GM18520 (cell line): ENCODE measurements around the gene RSPH9.
"Not testable (repeated sequence)": the region's sequence is repeated elsewhere in the genome, so short reads cannot be mapped to it uniquely, and the experiment has no call there.

Experiments used
- ATAC-seq: cut with Tn5 transposase; IDR thresholded peaks from one replicate; pipeline ENCODE4 v1.9.1; 2021; ENCODE audit not compliant: unreplicated experiment

The RSPH9 gene

DNA sequence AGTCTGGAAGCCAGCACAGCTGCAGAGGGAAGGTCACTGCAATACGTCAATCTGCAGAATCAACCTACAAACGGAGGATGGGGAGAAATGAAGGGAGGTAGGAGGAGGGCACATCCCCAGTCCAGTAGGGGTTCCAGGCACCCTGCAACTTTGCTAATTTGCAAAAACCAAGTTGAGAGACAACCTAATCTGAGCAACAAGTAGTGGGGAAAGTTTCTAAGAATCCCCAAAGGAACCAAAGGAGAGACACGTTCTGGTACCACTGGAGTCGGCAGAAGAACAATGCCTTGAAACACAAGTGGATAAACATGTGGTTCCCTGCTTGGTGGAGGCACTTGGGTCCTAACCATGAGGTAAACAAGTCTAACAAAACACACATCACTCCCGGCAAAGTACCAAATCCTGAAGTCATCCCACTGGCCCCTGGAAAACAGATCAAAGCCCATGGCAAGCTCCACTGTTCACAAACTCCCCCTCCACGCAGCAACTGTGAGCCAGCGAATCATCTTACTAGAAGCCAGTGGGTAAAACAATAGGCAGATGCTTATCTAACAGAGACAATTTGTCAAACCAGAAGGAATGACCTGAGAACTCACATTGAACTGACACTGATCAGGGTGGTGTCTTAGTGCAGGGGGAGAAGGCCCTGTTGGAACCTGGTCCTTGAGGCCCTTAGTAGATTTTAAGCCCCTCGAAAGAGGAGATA is 38.0 kb downstream of the RSPH9 start:
- no peak for ATAC-seq

DNA sequence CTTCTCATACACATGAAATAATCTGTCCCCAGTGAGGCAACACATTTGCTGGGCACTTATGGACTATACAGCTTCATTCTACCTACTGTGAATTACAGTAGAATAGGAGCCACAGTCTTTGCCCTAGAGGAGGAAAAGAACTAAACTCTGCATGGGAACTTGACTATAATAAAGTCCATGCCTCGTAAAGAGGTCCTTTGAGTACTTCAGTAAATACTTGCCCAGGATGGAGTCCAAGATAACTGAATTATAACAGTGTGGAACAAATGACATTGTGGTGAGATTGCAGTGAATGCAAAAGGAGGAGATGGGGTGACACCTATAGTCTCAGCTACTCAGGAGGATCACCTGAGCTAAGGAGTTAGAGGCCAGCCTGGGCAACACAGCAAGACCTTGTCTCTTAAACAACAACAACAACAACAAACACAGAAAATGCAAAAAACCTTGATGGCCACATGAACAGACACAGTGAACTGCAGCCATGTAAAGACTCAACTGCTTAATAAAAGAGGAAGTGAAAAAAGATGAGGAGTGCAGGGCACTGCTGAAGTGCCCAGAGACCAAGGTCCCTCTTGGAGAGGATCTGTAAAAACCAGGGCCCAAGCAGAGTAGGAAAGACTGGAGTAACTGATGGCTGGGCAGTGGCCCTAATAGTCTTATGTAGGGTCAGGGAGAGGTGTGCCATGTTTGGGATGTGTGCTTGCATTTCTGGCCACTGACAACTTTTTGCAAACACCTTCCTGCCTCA is 39.0 kb downstream of the RSPH9 start:
- ATAC-seq = peak; percentile 38

DNA sequence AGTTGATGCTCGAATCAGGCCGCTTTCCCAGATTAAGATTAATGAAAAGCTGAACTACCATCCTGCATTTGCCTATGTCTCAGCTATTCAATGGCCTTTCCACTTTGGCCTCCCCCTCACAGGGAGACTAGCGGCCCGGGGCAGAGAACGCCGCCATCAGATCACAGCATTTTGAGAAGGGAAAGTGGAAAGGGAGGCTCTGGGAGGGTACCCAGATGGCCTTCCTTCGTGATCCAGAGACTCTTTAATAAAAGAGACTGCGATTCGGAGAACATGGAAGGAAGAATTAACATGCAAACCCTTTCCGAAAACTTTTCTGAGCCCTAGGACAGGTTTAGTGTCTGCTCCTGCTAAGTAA is 42.2 kb downstream of the RSPH9 start:
- ATAC-seq = no peak

DNA sequence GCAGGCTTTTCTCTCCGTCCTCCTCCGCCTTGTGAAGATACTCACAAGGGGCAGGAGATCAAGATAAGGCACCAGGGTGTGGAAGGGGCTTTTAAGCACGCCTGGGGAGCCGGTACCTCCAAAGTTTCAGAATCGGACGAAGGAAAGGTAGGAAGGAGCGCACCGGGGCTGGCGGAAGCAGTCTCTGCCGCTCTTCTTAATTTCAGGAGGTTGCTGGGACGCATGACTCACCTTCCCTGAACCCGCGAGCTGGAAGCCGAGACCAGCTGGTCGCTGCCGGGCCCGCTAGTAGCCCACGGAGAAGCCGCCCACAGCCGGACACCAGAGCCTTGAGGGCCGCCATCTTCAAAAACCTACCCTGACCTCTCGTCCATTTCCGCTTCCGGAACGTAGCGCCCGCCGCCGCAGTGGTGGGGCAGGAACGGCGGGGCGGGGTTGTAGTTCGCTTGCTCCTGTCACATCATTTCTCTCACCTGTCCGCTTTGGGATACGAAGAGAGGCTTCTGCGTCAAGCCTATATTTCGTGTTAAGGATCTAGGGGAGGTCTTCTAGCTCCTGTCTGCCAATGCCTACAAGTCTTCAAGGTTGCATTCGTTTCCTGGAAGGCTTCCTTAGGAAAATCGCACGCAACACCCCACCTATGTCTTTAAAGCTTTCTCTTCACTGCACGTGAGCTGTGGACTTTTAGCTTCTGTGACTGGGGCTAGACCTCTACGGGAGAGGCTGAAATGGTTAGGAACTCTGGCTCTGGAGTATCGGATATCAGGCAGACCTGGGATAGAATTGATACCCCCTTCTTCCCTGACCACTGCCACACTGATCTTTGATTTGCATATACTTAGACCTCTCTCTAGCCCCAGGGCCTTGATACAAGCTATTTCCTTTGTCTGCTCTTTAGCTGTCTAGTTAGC is 42.9 kb downstream of the RSPH9 start, which contains the start of gene MRPS18A:
MRPS18A (minus strand) TSS at position 355 of the 911 bp plus-strand sequence; CDS start at position 343, 12 bp downstream.
- ATAC-seq = peak; percentile 69

DNA sequence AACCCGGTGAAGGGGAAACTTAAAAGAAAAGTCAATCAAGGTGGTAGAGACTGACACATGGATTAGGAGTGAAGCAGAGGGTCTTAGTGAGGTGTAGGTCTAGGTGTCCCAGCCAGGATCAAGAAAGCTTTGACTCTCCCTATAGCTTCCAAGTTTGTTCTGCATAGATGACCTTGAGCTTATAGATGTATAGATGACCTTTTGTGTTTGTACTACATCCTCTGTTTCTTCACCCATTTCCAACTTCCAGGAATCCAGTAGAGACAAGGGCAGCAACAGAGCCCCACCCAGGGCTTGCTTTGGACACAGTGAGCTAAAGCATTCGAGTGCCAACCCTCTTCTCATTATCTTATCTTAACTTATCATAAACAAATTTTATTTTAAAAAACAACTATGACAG is 44.6 kb downstream of the RSPH9 start:
- no peak for ATAC-seq

DNA sequence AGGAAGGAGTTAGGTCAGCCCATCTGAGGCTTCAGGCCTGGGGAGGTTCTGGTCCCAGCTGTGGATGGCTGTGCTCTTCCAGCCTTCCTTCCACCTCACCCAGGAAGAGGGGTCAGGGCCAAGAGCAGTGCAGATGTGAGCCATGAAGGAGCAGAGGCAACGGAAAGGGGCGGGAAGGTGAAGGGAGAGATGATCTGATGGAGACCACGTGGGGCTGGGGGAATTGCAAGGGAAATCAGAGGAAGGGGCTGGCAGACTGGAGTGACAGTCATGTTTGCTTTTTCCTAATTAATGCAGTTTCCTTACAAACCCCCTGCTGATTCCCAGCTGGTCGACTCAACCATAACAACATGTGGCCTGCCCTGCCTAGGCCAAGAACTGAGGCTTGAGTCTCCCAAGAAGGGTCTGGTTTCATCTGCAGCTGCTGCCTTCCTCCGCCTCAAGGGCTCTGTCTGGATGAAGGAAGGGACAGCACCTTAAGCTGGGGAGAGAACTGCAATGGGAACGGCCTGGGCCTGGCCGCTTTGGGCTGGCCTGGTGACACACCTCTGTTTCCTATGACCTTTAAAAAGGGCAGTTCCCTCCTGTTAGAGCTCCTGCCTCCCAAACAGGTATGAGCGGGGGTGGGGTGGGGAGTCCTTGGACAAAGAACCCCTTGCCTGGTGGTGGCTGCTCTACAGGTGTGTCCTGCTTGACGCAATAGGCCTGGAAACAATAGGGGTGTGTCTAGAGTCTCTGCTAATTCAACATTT is 50.6 kb downstream of the RSPH9 start:
- ATAC-seq = no peak

DNA sequence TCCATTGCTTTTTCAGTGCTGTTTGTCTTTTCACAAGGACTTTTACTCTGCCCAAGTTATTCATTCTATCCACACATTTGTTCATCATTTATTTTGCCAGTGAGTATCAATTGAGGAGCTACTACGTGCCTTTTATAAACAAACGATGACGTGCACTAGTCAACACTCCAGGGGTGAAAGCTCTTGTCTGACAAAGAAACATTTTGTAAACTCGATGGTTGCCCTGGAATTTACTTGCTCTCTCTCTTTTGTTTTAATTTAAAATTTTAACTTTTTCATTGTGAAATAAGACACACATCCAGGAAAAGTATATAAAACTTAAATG is 51.1 kb downstream of the RSPH9 start:
- ATAC-seq = no peak

DNA sequence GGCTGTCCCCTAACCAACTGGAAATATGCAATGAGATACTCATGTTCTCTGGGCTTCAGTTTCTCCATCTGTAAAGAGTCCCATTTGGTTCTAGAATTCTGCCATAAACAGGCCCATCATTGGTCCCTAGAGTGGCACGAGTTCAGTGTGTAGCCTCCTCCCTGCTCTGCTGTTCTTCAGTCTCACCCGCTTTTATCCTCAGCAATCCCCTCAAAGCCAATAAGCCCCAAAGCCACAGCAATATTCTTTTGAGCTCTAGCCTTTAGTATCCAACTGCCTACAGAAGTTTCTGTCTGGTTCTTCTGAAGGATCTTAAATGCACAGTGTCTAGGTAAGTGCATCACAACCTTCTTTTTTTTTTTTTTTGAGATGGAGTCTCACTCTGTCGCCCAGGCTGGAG is 52.6 kb downstream of the RSPH9 start:
- ATAC-seq = no peak

DNA sequence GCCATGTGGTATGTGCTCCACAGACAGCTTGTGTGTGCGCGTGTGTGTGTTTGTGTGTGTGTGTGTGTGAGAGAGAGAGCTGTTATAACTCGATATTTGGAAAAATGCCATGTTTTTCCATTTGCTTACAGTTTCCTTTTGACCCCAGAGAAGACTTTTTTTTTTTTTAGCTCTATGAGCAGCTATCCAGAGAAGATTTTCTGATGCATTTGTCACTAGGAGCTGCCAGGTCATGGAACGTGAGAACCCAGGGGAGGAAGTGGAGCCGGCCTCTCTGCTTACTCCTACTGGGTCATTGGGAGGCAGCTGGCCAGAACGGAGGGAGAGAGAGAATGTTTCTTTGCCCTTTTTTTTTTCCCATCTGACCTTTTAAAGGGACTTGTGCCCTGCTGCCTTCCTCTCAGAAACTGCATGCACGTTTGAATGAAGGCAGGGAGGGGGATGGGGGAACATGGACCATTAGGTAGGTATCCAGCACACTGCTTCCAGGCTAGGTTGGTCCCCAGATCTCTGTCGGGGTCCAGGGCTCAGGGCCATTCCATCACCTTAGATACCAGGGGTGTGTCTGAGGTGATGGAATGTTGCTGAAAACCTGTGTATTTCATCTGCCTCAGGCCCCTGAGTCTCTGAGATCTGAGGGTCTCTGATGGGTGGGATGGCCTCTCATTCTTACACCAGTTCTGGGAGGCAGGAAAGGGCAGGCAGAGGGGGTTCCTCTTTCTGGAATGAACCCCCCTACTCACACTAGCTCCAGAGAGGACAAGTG is 53.9 kb downstream of the RSPH9 start:
- no peak for ATAC-seq

DNA sequence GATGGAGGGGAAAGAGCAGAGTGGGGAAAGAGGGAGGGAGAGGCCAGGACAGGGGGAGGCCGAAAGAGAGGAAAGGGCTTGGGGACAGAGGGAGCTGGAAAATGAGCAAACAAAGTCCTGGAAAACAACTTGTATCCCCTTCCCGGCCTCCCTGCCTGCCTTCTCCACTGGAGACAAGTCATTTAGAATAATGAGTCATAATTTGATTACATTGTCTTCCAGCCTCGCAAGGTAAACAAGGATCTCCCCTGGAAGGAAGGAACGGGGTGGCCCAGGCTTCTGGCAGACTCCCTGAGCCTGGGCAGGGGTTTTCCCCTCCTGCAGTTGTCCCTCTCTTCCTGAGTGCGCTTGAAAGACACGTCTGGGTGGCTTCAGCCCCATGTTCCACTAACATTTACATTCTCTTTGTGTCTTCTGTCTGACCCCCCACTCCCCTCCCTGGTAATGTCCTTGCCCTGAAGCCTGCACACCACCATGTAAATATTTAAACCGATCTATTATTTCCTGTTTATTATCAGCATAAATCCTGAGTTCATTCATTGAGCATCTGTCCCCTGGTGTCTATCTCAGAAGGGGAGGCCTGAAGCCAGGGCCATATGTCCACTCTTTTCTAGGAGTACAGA is 54.8 kb downstream of the RSPH9 start:
- no peak for ATAC-seq

DNA sequence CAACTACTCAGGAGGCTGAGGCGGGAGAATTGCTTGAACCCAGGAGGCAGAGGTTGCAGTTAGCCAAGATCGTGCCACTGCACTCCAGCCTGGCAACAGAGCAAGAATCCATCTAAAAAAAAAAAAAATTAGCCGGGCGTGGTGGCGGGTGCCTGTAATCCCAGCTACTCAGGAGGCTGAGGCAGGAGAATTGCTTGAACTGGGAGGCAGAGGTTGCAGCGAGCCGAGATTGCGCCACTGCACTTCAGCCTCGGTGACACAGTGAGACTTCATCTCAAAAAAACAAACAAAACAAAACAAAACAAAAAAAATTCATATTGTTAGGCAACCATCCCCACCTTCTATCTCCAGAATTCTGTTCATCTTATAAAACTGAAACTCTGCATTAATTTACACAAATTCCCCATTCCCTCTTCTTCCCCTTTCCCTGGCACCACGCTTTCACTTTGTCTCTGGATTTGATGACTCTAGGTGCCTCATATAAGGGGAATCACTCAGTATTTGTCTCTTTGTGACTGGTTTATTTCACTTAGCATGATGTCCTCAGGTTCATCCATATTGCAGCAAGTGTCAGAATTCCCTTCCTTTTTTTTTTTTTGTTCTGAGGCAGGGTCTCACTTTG is 56.2 kb downstream of the RSPH9 start:
- not testable (repeated sequence) for ATAC-seq

DNA sequence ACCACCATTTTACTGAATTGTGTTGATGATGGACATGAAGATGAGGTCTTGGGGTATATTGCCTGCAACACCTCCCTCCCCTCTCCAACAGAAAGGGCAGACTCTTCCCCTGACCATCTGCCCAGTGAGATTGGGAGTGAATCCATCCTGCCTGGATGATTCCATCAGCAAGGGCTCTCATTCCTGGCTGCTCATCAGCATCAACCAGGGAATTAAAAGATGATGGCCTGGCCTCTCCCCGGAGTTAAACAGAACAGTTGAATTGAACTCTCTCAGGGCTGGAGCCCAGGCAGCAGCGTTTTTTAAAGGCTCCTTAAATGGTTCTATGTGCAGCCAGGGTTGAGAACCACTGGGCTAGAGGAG is 57.3 kb downstream of the RSPH9 start:
- ATAC-seq = no peak

DNA sequence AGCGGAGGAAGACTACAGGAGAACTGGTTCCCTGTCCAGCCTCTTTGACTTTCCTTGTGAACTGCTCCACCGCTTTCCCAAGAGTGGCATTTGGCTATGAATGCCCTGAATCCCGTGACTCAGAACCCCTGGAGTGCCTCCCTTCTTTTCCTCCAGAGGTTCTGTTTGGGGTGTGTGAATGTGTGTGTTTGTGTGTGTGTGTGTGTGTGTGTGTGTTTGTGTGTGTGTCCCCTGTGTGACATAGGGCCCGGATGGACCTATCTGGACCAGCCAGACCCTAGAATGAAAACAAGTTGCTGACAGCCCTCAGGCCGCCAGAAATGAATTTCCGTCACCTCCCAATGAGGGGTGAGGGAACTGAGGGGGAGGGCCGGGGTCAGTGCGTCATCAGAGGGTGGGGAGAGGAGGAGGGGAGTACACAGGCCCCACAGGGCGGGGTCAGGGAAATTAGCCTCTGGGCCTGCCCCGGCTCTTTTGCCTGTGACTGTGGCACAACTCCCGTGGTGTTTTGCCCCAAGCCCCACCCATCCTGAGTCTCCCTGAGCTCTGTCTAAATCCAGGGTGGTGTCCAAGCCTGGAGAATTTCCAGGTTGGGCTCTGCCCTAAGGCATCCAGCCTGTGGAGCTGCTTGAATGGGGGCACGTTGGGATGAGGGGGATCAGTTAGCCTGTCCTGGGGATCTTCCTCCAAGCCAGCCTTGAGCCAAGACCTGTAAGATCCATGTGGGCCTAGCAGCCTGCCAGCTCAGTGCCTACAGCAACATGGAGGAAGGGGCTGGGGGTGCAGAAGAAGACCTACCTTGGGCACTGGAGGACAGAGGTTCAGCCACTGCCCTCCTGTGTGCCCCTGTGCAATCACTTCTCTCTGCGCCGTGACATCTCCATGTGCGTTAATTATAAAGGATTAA is 58.0 kb downstream of the RSPH9 start:
- ATAC-seq = no peak

DNA sequence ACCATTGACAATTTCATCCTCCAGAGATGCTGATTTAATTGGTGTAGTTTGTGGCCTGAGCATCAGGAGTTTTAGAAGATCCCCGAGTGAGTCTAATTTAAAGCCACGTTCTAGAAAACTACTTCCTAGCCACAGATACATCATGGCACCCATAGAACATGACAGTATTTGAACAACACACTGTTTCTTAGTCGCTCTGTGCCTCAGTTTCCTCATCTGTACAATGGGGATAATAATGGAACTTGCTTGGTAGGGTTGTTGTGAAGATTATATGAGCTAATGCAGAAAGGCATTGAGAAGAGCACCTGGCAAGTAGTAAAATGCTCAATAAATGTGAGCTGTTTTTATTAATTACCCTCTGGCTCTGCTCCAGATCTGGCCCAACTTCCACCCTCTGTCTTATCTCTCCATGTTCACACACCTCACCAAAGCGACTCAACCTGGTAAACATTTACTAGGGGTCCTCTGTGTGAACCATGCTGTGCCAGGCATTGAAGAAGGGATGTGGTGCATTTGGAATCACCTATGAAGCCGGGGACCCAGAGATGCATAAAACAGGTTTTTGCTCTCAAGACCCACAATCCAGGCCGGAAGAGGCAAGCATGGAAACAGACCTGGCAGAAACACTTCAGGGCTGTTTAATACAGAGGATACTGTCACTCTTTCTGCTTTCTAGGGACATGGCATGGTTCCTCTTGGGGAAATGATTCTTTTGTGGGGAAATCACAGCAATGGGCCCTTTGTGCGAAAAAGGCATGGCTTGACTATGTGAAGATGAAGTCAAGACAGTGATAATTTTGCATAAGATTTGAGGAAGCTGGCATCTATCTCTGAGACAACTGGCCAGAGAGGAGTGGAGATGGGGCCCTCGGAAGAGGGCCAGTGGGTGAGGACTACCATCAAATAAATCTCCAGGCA is 58.9 kb downstream of the RSPH9 start:
- ATAC-seq = no peak

DNA sequence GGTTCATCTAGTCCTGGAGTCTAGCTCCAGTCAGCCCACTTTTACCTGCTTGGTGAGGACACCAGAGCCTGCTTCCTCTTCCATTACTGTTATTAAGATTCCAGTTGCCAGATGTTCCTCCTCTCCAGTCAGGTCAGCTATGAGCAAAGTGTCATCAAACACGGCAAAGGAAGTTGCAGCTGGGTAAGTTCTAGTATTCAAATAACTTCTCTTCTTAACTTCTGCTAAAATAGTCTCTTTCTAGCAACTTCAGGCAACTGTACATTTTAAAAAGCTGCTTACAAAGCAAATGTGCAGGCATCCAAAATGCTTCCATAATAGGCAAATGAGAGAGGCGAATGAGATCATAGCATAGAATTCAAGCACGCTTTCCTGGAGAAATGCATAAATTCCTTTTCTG is 61.2 kb downstream of the RSPH9 start:
- ATAC-seq = no peak

DNA sequence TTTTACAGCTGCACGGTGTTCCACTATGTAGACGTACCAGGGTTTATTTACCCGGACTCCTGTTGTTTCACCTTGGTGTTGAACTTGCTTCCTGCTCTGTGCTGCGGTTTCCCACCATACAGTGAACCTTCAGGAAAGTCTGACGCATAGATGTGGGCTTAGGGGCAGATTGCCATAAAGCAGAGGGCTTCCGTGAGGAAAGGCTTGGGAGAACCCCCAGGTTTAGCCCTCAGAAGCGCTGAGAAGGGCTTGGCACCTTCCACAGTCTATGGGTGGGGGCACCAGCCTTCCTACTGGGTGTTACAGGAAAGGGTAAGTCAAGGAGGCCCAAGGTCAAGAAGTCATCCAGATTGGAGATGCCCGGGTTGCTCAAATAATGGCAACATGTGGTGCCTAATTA is 62.0 kb downstream of the RSPH9 start:
- no peak for ATAC-seq

DNA sequence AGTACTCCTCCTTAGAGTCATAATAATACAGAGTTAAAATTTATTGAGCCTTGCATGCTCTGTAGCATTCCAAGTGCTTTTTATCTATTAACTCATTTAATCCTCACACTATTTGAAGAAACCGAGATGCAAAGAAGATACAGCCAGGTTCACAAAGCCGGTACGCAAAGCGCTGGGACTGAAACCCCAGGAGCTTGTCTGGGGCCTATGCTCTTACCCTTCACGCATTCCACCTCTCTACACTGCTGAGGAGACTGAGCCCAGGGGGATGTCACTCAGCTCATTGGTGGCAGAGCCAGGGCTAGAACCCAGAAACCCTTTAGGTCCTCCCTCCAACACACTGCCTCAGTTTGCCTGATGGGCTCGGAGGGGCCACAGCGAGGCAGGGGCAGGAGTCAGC is 62.4 kb downstream of the RSPH9 start:
- ATAC-seq = no peak
